Neuronal stem cell (in vitro differentiated cells): ENCODE data around the gene SPACDR.

Experiments
- DNase-seq: peaks from one replicate; pipeline ENCODE4 v3.0.0-alpha.2; 2013; ENCODE audit warnings: low spot score
- H2AFZ ChIP-seq: one replicate; pipeline ENCODE4 v1.6.1; 2013; ENCODE audit warnings: mild to moderate bottlenecking, low read length, inconsistent platforms
- H2AK5ac ChIP-seq: 2 replicates; pipeline ENCODE4 v1.6.1; 2013; ENCODE audit warnings: low read depth, mild to moderate bottlenecking, inconsistent platforms, low read length, moderate library complexity, mixed read lengths
- H2BK120ac ChIP-seq: 2 replicates; pipeline ENCODE4 v1.6.1; 2013; ENCODE audit warnings: low read depth, mild to moderate bottlenecking, inconsistent platforms, low read length, moderate library complexity, mixed read lengths
- H2BK12ac ChIP-seq: one replicate; pipeline ENCODE4 v1.6.1; 2013; ENCODE audit warnings: low read length, inconsistent platforms
- H2BK15ac ChIP-seq: 2 replicates; pipeline ENCODE4 v1.6.1; 2013; ENCODE audit warnings: mild to moderate bottlenecking, low read length, inconsistent platforms, mixed read lengths
- H2BK5ac ChIP-seq: one replicate; pipeline ENCODE4 v1.6.1; 2013; ENCODE audit warnings: inconsistent platforms, mild to moderate bottlenecking, low read length, moderate library complexity
- H3K14ac ChIP-seq: one replicate; pipeline ENCODE4 v1.6.1; 2013; ENCODE audit warnings: low read length, inconsistent platforms
- H3K18ac ChIP-seq: 2 replicates; pipeline ENCODE4 v1.6.1; 2013; ENCODE audit warnings: low read length, inconsistent platforms
- H3K23ac ChIP-seq: 2 replicates; pipeline ENCODE4 v1.6.1; 2013; ENCODE audit warnings: low read depth, mild to moderate bottlenecking, mixed read lengths, low read length, inconsistent platforms; ENCODE audit not compliant: poor library complexity
- H3K27ac ChIP-seq: replicated peaks from 3 replicates; pipeline ENCODE4 v1.5.1; 2013; ENCODE audit warnings: low read length, inconsistent platforms
- H3K27me3 ChIP-seq, 3 experiments: 2 replicates each; pipeline ENCODE4 v1.6.1; 2013; ENCODE audit warnings: low read length in 3 of 3, mild to moderate bottlenecking in 2 of 3, inconsistent platforms in 1 of 3, low read depth in 1 of 3, mixed read lengths in 1 of 3, moderate library complexity in 1 of 3; ENCODE audit not compliant: control insufficient read depth in 3 of 3, insufficient read depth in 3 of 3
- H3K36me3 ChIP-seq, 2 donors: replicated peaks in 1 of 2; 2 replicates each; pipeline ENCODE4 v1.6.1; 2013; ENCODE audit warnings: low read length in 2 of 2; ENCODE audit not compliant: control insufficient read depth in 2 of 2, insufficient read depth in 2 of 2
- H3K4ac ChIP-seq: 2 replicates; pipeline ENCODE4 v1.6.1; 2013; ENCODE audit warnings: inconsistent platforms, mild to moderate bottlenecking, low read length, moderate library complexity
- H3K4me1 ChIP-seq, 2 donors: 1 replicate in 1 of 2; 2 replicates in 1 of 2; pipeline ENCODE4 v1.6.1; 2013; ENCODE audit warnings: low read length in 2 of 2, low read depth in 1 of 2; ENCODE audit not compliant: control insufficient read depth in 2 of 2, insufficient read depth in 1 of 2
- H3K4me2 ChIP-seq: one replicate; pipeline ENCODE4 v1.6.1; 2013; ENCODE audit warnings: mild to moderate bottlenecking, low read length, inconsistent platforms; ENCODE audit not compliant: insufficient read depth, poor library complexity, severe bottlenecking
- H3K4me3 ChIP-seq, 2 donors: 2 replicates each; pipeline ENCODE4 v1.5.1; 2013; ENCODE audit warnings: low read length in 2 of 2, mild to moderate bottlenecking in 2 of 2, inconsistent platforms in 1 of 2, moderate library complexity in 1 of 2
- H3K79me1 ChIP-seq: one replicate; pipeline ENCODE4 v1.6.1; 2013; ENCODE audit warnings: low read depth, mild to moderate bottlenecking, inconsistent platforms, low read length, moderate library complexity
- H3K9ac ChIP-seq: one replicate; pipeline ENCODE4 v1.6.1; 2013; ENCODE audit warnings: mild to moderate bottlenecking, low read depth, low read length, inconsistent platforms; ENCODE audit not compliant: poor library complexity
- H3K9me3 ChIP-seq, 2 donors: replicated peaks in 1 of 2; 2 replicates each; pipeline versions ENCODE3 to v1.6.1; 2013; ENCODE audit warnings: low read length in 2 of 2, mild to moderate bottlenecking in 2 of 2, inconsistent platforms in 1 of 2, low read depth in 1 of 2, mixed read lengths in 1 of 2, moderate library complexity in 1 of 2; ENCODE audit not compliant: control insufficient read depth in 2 of 2, insufficient read depth in 1 of 2
- H4K8ac ChIP-seq: one replicate; pipeline ENCODE4 v1.6.1; 2013; ENCODE audit warnings: low read depth, mild to moderate bottlenecking, inconsistent platforms, low read length, moderate library complexity
- H4K91ac ChIP-seq: one replicate; pipeline ENCODE4 v1.6.1; 2013; ENCODE audit warnings: low read length, low read depth, mild to moderate bottlenecking, inconsistent platforms; ENCODE audit not compliant: poor library complexity
- WGBS, 2 donors: extraction: QIAGEN DNeasy Blood & Tissue Kit; methylation state at CpG; one replicate each; pipeline ENCODE4 v1.1.7; 2013; ENCODE audit warnings: missing lambda C conversion rate in 2 of 2, mixed read lengths in 1 of 2; ENCODE audit not compliant: insufficient read length in 2 of 2, insufficient replicate concordance in 1 of 2; ENCODE audit errors: extremely low coverage in 2 of 2; 5-methylcytosine and 5-hydroxymethylcytosine counted together

SPACDR gene

DNA sequence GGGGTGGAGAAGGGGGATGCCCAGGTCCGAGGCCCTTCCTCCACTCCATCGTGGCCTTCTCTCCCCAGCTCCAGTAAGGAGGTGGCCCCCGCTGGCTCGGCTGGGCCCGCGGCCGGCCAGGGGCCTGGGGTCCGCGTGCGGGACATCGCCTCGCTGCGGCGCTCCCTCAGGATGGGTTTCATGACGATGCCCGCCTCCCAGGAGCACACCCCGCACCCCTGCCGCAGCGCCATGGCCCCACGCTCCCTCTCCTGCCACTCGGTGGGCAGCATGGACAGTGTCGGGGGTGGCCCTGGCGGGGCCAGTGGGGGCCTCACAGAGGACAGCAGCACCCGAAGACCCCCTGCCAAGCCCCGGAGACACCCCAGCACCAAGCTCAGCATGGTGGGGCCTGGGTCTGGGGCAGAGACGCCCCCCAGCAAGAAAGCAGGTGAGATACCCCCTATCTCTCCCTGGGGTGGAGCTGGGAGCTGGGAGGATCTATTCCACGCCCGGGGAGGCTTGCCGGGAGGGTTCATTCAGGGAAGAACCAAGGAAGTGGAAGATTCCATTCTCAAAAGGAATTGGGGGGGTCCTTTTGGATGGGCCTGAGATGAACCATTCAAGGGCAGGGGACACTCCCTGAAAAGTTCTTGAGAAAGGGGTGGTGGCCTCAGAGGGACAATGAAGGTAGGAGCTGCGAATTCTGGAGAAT lies 22.8 kb upstream of the SPACDR start:
- Histone ChIP-seq H3K23ac (peak overlapping the region; percentile 55), H3K9ac (peak overlapping the region; percentile 60), H3K36me3 (peaks cover 0 to 4% of the 10 kb centered on the region in 2 donors), H3K79me1 (peaks cover 12% of the 10 kb centered on the region), H2BK5ac (peak overlapping the region; percentile 90), H3K27me3 (no peaks in the 10 kb centered on the region), H3K14ac (no peak overlapping the region), H4K91ac (no peak overlapping the region), H3K9me3 (no peaks in the 10 kb centered on the region), H3K18ac (peak overlapping the region; percentile 87), H3K4me1 (peaks cover 43% of the 10 kb centered on the region in 2 donors), H4K8ac (no peak overlapping the region), H2AK5ac (peak overlapping the region; percentile 85), H3K27ac (no peak overlapping the region), H2BK12ac (peak overlapping the region; percentile 84), H3K4me2 (no peak overlapping the region), H2BK120ac (no peak overlapping the region), H3K4me3 (no peak overlapping the region), H3K4ac (peak overlapping the region; percentile 37), H2AFZ (peak overlapping the region; percentile 2), H2BK15ac (peak overlapping the region; percentile 94)
- WGBS, 2 donors, result no CpG with 5 or more reads among the region's 30 CpGs
- no peak for DNase-seq

GRCh38 chr7:100486111-100486636 lies 22.1 kb upstream of the SPACDR start:
- no CpG with 5 or more reads among the region's 5 CpGs for WGBS, 2 donors
- H3K9me3 ChIP-seq, result no peaks in the 10 kb centered on the region
- no peak overlapping the region for H3K4me3 ChIP-seq
- peak overlapping the region; percentile 70 for H3K9ac ChIP-seq
- H2AFZ ChIP-seq, result no peak overlapping the region
- H3K4ac ChIP-seq, result peak overlapping the region; percentile 76
- DNase-seq, result no peak
- peak overlapping the region; percentile 80 for H3K18ac ChIP-seq
- H3K23ac ChIP-seq, result no peak overlapping the region
- no peak overlapping the region for H3K14ac ChIP-seq
- peak overlapping the region; percentile 90 for H2BK5ac ChIP-seq
- peak overlapping the region; percentile 94 for H2BK12ac ChIP-seq
- H2BK15ac ChIP-seq, result peak overlapping the region; percentile 94
- H4K8ac ChIP-seq, result no peak overlapping the region
- peak overlapping the region; percentile 85 for H2AK5ac ChIP-seq
- no peaks in the 10 kb centered on the region for H3K27me3 ChIP-seq
- H3K4me1 ChIP-seq, result peaks cover 43% of the 10 kb centered on the region in 2 donors
- H2BK120ac ChIP-seq, result no peak overlapping the region
- peak overlapping the region; percentile 18 for H3K4me2 ChIP-seq
- peaks cover 0 to 4% of the 10 kb centered on the region in 2 donors for H3K36me3 ChIP-seq
- peaks cover 10% of the 10 kb centered on the region for H3K79me1 ChIP-seq
- H3K27ac ChIP-seq, result no peak overlapping the region
- H4K91ac ChIP-seq, result peak overlapping the region; percentile 53

DNA sequence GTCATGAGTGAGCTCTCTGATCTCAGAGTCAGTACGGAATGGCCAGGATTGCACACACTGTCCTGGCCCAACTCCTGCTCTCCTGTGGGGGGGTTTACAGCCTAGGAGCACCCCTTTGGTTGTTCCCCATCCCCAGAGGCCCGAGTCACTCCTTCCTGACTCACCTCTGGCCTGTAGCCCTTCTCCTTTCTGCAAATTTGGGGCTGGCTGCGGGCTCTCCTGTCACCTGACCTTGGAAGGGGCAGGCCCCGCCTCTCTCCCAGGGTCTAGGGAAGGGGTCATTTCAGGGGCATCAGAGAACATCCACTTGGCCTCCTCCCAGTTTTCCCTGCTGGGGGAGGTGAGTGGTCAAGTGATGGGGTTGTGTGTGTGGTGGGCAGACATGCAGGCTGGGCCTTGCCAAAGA lies 21.4 kb upstream of the SPACDR start:
- no peaks in the 10 kb centered on the region for H3K27me3 ChIP-seq

DNA sequence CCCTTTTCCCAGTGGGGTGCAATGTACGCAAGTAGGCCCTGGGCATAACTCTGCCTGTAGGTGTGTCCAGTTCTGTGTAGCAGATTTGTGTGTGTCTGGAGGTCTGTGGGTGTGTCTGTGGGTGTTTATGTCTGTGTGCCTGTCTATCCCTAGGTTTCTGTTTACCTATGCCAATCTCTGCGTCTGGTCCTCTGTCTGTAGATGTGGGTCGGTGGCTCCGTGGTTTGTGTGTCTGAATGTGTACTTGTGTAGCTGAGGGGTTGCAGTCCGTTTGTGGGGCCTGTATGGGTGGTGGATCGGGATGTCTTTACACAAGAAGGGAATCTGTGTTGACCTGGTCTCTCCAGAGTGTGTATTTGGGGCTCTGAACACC lies 20.6 kb upstream of the SPACDR start:
- H4K8ac ChIP-seq, result no peak overlapping the region
- H3K27ac ChIP-seq, result no peak overlapping the region
- H2AFZ ChIP-seq, result no peak overlapping the region
- H3K4me1 ChIP-seq, result peaks cover 31 to 33% of the 10 kb centered on the region in 2 donors
- H3K4ac ChIP-seq, result no peak overlapping the region
- H2BK5ac ChIP-seq, result peak overlapping the region; percentile 71
- no peak overlapping the region for H2BK120ac ChIP-seq
- peak overlapping the region; percentile 46 for H2BK15ac ChIP-seq
- WGBS, 2 donors, result no CpG with 5 or more reads among the region's 6 CpGs
- no peak overlapping the region for H4K91ac ChIP-seq
- peak overlapping the region in 1 of 2 donors; percentile 72 for H3K4me3 ChIP-seq
- H3K27me3 ChIP-seq, result no peaks in the 10 kb centered on the region
- peaks cover 0 to 4% of the 10 kb centered on the region in 2 donors for H3K36me3 ChIP-seq
- no peak overlapping the region for H3K18ac ChIP-seq
- no peak overlapping the region for H3K14ac ChIP-seq
- no peak for DNase-seq
- no peaks in the 10 kb centered on the region for H3K9me3 ChIP-seq
- no peak overlapping the region for H3K4me2 ChIP-seq
- H3K79me1 ChIP-seq, result peaks cover 10% of the 10 kb centered on the region
- H2AK5ac ChIP-seq, result peak overlapping the region; percentile 67
- no peak overlapping the region for H3K9ac ChIP-seq
- no peak overlapping the region for H3K23ac ChIP-seq
- H2BK12ac ChIP-seq, result no peak overlapping the region

More for the DNA sequence above, 21.4 kb upstream of the SPACDR start:
- peaks cover 0 to 4% of the 10 kb centered on the region in 2 donors for H3K36me3 ChIP-seq
- peak overlapping the region; percentile 94 for H2BK15ac ChIP-seq
- peaks cover 38% of the 10 kb centered on the region in 2 donors for H3K4me1 ChIP-seq
- H3K27ac ChIP-seq, result peak overlapping the region; percentile 41
- H2AK5ac ChIP-seq, result peak overlapping the region; percentile 85
- peak overlapping the region; percentile 72 for H4K91ac ChIP-seq
- peak overlapping the region; percentile 45 for H3K4ac ChIP-seq
- WGBS, 2 donors, result no CpG with 5 or more reads among the region's 4 CpGs
- H3K4me3 ChIP-seq, result no peak overlapping the region
- peak overlapping the region; percentile 82 for H3K18ac ChIP-seq
- no peak for DNase-seq
- peak overlapping the region; percentile 90 for H2BK12ac ChIP-seq
- no peak overlapping the region for H2BK5ac ChIP-seq
- H3K9me3 ChIP-seq, result no peaks in the 10 kb centered on the region
- no peak overlapping the region for H4K8ac ChIP-seq
- H2AFZ ChIP-seq, result no peak overlapping the region
- peaks cover 10% of the 10 kb centered on the region for H3K79me1 ChIP-seq
- H3K9ac ChIP-seq, result peak overlapping the region; percentile 57
- no peak overlapping the region for H3K4me2 ChIP-seq
- H3K14ac ChIP-seq, result no peak overlapping the region
- H2BK120ac ChIP-seq, result no peak overlapping the region
- H3K23ac ChIP-seq, result peak overlapping the region; percentile 76
